Inflammatory macrophage (primary cell): Measurements from ENCODE around the gene ZNF174.
A peak's percentile ranks its signal among the peaks of the same experiment; 100 is the strongest.

Experiments used
- DNase-seq, 2 donors: peaks; one replicate each; pipeline ENCODE4 v3.0.0-alpha.2; 2020 to 2022

Gene ZNF174

DNA sequence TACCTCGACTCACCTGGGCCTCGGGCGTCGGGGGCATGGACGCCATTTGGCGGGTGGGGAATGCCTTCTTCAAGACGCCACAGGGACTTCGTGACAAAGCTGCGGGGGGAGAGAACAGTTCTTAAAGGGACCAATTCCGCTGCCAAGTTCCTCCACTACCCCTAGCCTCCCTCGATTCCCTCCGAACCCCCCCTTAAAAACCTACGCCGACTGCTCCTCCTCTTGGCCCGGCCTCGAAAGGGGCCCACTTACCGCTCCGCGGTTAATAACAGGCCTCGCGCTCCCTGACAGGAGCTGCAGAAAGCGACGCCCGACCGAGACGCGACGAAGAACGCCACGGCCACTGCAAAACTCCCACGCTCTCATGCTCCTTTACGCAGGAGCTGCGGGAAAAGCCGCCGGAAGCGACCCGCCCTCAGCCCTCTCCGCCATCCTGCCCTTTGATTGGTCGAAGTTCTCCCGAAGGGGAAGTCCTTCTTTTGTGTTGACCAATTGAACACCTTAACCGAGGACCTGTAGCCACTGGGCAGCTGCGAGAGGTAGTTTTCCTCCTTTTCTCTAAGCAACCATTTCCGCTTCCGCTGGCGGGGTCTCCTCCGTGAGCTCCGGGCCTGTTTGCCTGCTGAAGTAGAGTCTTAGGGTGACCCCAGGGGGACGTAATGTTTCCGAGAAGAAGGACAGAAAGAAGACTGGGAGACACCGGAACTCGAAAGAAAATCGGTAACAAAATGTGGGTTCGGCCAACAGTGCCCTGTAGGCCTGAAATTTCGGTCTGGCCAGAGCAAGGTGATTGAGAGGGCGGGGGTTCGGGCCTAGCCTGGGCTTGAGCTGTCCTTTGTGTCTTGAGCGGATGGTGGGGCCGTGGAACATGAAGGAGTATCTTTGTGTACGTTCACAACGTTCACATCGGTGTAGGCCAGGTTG, 42.4 kb downstream of the ZNF174 start, which contains the start of the genes NAA60 and ZNF597:
Gene NAA60 (plus strand): TSS at position 573 of the 924 bp plus-strand sequence. CDS start 32,548 bp downstream, outside the sequence.
Gene ZNF597 (minus strand): TSS at position 397 of the 924 bp plus-strand sequence. CDS start 351 bp downstream, at position 46.
- DNase-seq, result peak; percentile 95

DNA sequence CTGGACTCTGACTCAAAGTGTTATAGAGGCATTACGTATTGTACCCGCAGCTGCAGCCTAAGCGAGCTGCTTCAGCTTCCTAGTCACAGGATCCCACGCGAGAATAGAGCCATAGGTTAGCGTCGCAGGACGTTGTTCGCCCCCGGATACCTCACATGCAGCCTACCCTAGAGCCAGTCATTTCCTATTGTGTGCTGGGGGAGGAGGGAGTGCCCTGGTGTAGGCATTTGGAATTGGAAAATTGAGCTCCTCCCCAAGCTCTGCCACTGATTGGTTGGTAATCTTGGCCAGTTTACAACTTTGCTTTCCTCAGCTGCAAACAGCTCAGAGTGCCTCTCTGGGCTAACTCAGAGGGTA, 43.0 kb downstream of the ZNF174 start:
- DNase-seq, result peak; percentile 84 to 92

DNA sequence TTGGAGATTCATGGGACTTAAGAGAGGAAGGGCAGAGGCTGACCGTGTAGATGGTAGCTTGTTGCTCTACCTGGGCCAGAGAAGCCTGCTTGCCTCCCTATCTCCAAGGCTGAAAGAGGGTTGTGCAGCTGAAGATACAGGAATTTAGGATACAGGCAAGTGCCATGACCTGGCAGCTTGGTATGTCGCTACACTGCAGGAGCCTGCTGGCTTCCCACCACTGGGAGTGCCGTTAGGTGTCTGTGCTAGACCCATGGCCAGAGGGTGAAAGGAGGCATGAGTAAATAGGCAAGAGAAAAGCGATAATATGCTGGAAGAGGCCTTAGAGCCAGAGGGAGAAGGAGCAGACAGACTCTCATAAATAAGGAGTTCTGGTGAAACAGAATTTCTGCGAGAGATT, 53.1 kb downstream of the ZNF174 start:
- no peak for DNase-seq

DNA sequence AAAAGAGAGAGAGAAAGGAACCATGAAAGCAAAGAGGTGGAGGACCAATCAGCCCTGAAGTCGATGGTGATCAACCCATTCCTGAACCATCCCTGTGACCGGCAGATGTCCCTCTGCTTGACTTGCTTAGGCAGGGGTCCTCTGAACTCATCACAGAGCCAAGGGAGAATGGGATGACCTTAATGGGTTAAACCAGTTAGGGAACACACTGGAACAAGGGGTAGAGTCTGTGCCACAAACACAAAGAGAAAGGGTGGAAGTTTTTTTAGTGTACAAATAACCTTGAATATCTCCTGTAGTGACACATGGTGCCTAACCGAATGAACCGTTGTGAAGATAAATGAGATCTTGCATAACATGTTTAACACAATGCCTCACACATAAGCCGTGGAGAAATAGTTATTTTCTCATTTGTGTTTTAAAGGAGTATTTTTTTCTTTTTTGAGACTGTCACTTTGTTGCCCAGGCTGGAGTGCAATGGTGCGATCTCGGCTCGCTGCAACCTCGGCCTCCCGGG, 53.7 kb downstream of the ZNF174 start:
- DNase-seq, result no peak

GRCh38 chr16:3457434-3458252, 56.6 kb downstream of the ZNF174 start:
- DNase-seq, result peak; percentile 91 to 94

DNA sequence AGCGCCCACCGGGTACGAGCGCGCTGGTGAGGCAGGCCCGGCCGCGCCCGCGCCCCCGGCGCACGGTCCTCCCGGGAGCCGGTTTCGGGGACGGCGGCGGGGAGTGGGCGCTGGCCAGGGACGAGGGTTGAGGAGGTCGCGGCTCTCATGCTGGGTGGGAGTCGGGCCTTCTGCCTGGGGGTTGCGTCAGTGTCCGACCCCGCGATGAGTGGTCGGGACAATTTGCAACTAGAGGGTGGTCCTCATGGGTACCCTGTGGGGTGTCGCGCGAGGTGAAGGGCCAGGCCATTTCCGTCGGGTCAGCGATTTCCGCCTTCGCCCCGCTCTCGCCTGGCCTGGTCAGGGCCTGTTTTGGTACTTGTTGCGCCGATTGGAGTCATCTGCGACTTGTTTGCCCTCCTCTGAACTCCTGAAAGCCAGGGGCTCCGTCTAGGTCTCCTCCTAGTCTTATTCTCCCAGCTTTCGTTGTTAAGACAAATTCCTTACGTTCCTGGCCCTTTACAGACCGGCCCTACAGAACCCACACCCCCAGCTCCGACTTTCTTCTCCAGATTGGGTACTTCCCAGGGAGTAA, 57.4 kb downstream of the ZNF174 start:
- peak in 1 of 2 donors; percentile 15 for DNase-seq

DNA sequence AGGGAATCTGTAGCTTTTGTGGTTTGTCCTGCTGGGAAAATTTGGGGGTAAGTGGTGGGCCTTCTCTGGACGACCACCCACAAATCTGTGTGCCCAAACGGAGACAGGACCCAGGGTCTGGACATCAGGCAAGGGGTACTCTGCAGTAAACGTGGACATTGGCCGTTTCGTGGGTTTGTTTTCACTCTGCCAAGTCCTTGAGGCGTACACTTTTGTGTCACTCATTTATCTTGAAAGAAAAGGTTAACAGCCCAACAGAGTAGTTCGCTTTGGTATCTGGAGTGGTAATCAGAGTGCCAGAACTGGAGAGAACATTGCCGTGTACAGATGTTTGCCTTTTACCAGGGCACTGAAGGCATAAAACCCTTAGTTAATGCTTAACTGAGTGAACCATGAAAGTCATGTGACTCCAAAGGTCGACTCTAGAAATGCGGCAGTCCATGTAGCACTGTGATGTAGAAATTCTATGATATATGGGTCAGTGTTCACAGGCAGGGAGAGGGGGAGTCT, 57.9 kb downstream of the ZNF174 start:
- DNase-seq, result peak; percentile 17 to 24
